Left lung (tissue), 10 donors: Measurements from ENCODE around the gene SLC6A20. TPM values are rescaled to one million over a fixed set of nuclear protein-coding genes. Genes with fewer than 3 reads are reported as not detected.

Experiments used
- ATAC-seq: fragments of 200-7000 bp; cut with Tn5 transposase; one replicate; pipeline ENCODE4 v1.9.1; 2020; ENCODE audit warnings: moderate library complexity
- DNase-seq, 4 donors: peaks; one replicate each; pipeline ENCODE4 v3.0.0-alpha.2; 2013 to 2020
- H3K27ac ChIP-seq, 2 donors: fragments of 200-600 bp; sonication (generic) in 1 of 2; one replicate each; pipeline versions ENCODE4 v1.5.0 to v1.8.0; 2020 to 2021
- H3K27me3 ChIP-seq, 2 donors: fragments of 200-600 bp; sonication (generic) in 1 of 2; one replicate each; pipeline versions ENCODE4 v1.5.0 to v1.8.0; 2020 to 2021
- H3K36me3 ChIP-seq, 2 donors: fragments of 200-600 bp; sonication (generic) in 1 of 2; one replicate each; pipeline versions ENCODE4 v1.5.0 to v1.8.0; 2020 to 2021
- H3K4me1 ChIP-seq, 2 donors: fragments of 200-600 bp; one replicate each; pipeline ENCODE4 v1.8.0; 2021
- H3K4me3 ChIP-seq, 2 donors: fragments of 200-600 bp; sonication (generic) in 1 of 2; one replicate each; pipeline versions ENCODE4 v1.5.0 to v1.8.0; 2020 to 2021; ENCODE audit warnings: mild to moderate bottlenecking in 1 of 2
- H3K9me3 ChIP-seq, 2 donors: fragments of 200-600 bp; sonication (generic) in 1 of 2; one replicate each; pipeline versions ENCODE4 v1.5.0 to v1.8.0; 2020 to 2021
- CTCF ChIP-seq, 2 donors: fragments of 200-600 bp; sonication (generic) in 1 of 2; IDR thresholded peaks; one replicate each; pipeline versions ENCODE4 v1.5.0 to v1.8.0; 2021; ENCODE audit warnings: antibody characterized with exemption in 2 of 2
- intact Hi-C, 2 donors: fragments of 100-400 bp; cut with DNase I; formaldehyde crosslinking; loops; one replicate each; pipeline versions ENCODE4 v1.11.2 to v1.14.2; 2022
- polyA plus RNA-seq, 6 donors: library from polyadenylated mRNA; unstranded; fragments of 120-200 nt; gene quantifications; one replicate each; pipeline ENCODE4 v1.2.1, GENCODE V29; 2013; ENCODE audit not compliant: insufficient read length in 6 of 6
- total RNA-seq, 2 donors: library from RNA; stranded (reverse); fragmentation: NEBNext Ultra II Directional; extraction: Animal tissue kit (Norgen Biotek cat#: 25700); gene quantifications; one replicate each; pipeline ENCODE4 v1.2.1, GENCODE V29; 2021
- donor health status: DM: no; HTN: yes; CAD: no.
- donor health status: DM: no; HTN: no; CAD: no.

Gene SLC6A20
- total and polyA plus RNA-seq, 8 donors, result 0.61 to 17.0 (median 1.7) TPM

GRCh38 chr3:45816544-45816943 lies 20.2 kb upstream of the SLC6A20 start:
- H3K4me1 ChIP-seq, result peaks cover 6 to 7% of the 10 kb centered on the region in 2 donors
- no peak overlapping the region for H3K4me3 ChIP-seq
- peaks cover 0 to 6% of the 10 kb centered on the region in 2 donors for H3K9me3 ChIP-seq
- no peak overlapping the region for H3K27ac ChIP-seq
- no peak for DNase-seq
- intact Hi-C loops, result no loop called here
- H3K36me3 ChIP-seq, result peaks cover 0 to 2% of the 10 kb centered on the region in 2 donors
- ATAC-seq, result peak; percentile 9
- H3K27me3 ChIP-seq, result no peaks in the 10 kb centered on the region
- TF ChIP-seq CTCF (IDR thresholded peaks at IDR 0.05), result no peak

GRCh38 chr3:45814322-45814721 lies 18.0 kb upstream of the SLC6A20 start:
- Histone ChIP-seq H3K27ac (no peak overlapping the region), H3K27me3 (no peaks in the 10 kb centered on the region), H3K4me1 (peaks cover 6 to 7% of the 10 kb centered on the region in 2 donors), H3K36me3 (no peaks in the 10 kb centered on the region), H3K9me3 (peaks cover 0 to 6% of the 10 kb centered on the region in 2 donors), H3K4me3 (no peak overlapping the region)
- DNase-seq (no peak), ATAC-seq (no peak)
- no peak for TF ChIP-seq CTCF (IDR thresholded peaks at IDR 0.05)
- intact Hi-C loops, result no loop called here

GRCh38 chr3:45807681-45808540 lies 11.6 kb upstream of the SLC6A20 start:
- DNase-seq (no peak), ATAC-seq (no peak)
- no peaks in the 10 kb centered on the region for H3K36me3 ChIP-seq
- H3K4me1 ChIP-seq, result no peaks in the 10 kb centered on the region
- H3K27me3 ChIP-seq, result no peaks in the 10 kb centered on the region
- no peak overlapping the region for H3K4me3 ChIP-seq
- TF ChIP-seq CTCF (IDR thresholded peaks at IDR 0.05), result no peak
- intact Hi-C loops, result no loop called here
- H3K27ac ChIP-seq, result no peak overlapping the region
- H3K9me3 ChIP-seq, result no peaks in the 10 kb centered on the region

- H3K27ac ChIP-seq, result no peak overlapping the region
- no peaks in the 10 kb centered on the region for H3K27me3 ChIP-seq
- no peak for TF ChIP-seq CTCF (IDR thresholded peaks at IDR 0.05)
- DNase-seq (no peak), ATAC-seq (peak; percentile 20)
- H3K4me1 ChIP-seq, result no peaks in the 10 kb centered on the region
- intact Hi-C loops, result no loop called here
- no peaks in the 10 kb centered on the region for H3K36me3 ChIP-seq
- no peaks in the 10 kb centered on the region for H3K9me3 ChIP-seq
- H3K4me3 ChIP-seq, result no peak overlapping the region
Observed at GRCh38 chr3:45807133-45807532, 10.8 kb upstream of the SLC6A20 start.

GRCh38 chr3:45806072-45806471 lies 9.7 kb upstream of the SLC6A20 start:
- DNase-seq, result no peak
- Histone ChIP-seq H3K4me1 (no peaks in the 10 kb centered on the region), H3K27ac (no peak overlapping the region), H3K9me3 (no peaks in the 10 kb centered on the region), H3K36me3 (no peaks in the 10 kb centered on the region), H3K4me3 (no peak overlapping the region), H3K27me3 (no peaks in the 10 kb centered on the region)
- intact Hi-C loops, result no loop called here
- no peak for TF ChIP-seq CTCF (IDR thresholded peaks at IDR 0.05)
- peak; percentile 78 for ATAC-seq
